GM12891 (cell line): ENCODE data around the gene AQP2.

Experiments used
- DNase-seq: peaks from one replicate; pipeline ENCODE4 v3.0.0; 2011; ENCODE audit warnings: low spot score; ENCODE audit not compliant: insufficient read length
- FAIRE-seq: peaks from 2 replicates; lab custom pipeline; 2011; peaks lifted over from hg19 to GRCh38; lab: Jason Lieb, UNC
- PAX5 ChIP-seq: IDR thresholded peaks from 2 replicates; pipeline ENCODE4 v1.6.1; 2011; ENCODE audit warnings: low read length, moderate library complexity, mild to moderate bottlenecking; ENCODE audit not compliant: insufficient read depth, severe bottlenecking
- POLR2A ChIP-seq: IDR thresholded peaks from 2 replicates; pipeline ENCODE4 v1.6.1; 2011; ENCODE audit warnings: low read depth, low read length, control low read depth
- POLR2AphosphoS5 ChIP-seq: IDR thresholded peaks from 2 replicates; pipeline ENCODE4 v1.6.1; 2011; ENCODE audit warnings: low read depth, low read length, control low read depth
- POU2F2 ChIP-seq: IDR thresholded peaks from 2 replicates; pipeline ENCODE4 v1.6.1; 2011; ENCODE audit warnings: low read depth, mild to moderate bottlenecking, control low read depth, low read length, moderate library complexity
- SPI1 ChIP-seq: IDR thresholded peaks from 2 replicates; pipeline ENCODE4 v1.6.1; 2011; ENCODE audit warnings: low read depth, low read length, control low read depth
- TAF1 ChIP-seq: IDR thresholded peaks from 2 replicates; pipeline ENCODE4 v1.6.1; 2011; ENCODE audit warnings: low read depth, low read length, control low read depth

The AQP2 gene

DNA sequence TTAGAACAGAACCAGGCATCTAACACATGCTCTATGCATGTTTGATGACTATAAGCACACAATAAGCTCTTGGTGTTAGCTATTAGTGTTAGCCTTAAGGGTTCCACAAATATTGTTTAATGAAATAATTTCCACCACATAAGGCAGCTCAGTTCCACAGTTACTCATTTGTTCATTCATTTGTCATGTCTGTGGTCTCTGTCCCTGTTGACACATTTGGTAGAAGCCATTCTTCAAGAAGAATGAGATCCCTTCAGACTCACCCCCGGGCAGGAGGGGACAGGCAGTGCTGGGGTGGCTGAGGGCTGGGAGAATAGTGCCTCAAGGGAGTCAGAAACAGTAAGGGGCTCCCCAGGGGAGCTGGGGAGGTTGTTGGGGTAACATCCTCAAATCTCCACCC, 43.2 kb upstream of the AQP2 start:
- no peak for FAIRE-seq
- DNase-seq = no peak

DNA sequence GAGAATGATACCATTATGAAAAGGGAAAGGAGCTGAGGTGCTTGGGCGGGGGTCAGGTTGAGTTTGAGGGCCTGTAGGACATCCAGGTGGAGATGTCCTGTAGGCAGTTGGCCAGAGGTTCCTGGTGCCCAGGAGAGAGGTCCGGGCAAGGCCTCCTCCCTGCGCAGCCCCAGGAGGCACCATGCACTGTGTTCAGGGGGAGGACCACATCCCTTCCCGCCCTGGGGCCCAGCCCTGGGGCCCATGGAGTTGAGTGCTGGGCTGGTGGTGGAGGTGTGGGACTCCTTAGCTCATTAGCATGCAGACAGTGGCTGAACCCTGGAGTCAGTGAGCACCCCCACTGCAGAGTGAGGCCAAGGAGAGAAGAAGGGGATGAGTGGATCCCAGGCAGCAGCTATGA, 41.2 kb upstream of the AQP2 start:
- no peak for DNase-seq
- FAIRE-seq = no peak
- no peak for TF ChIP-seq POLR2AphosphoS5
- no peak for TF ChIP-seq SPI1
- TF ChIP-seq PAX5 = no peak
- TF ChIP-seq POU2F2 = no peak
- TF ChIP-seq TAF1 = no peak
- TF ChIP-seq POLR2A = no peak

More for the DNA sequence above, 43.2 kb upstream of the AQP2 start:
- no peak for TF ChIP-seq POLR2A
- no peak for TF ChIP-seq POLR2AphosphoS5
- TF ChIP-seq POU2F2 = no peak
- no peak for TF ChIP-seq SPI1

DNA sequence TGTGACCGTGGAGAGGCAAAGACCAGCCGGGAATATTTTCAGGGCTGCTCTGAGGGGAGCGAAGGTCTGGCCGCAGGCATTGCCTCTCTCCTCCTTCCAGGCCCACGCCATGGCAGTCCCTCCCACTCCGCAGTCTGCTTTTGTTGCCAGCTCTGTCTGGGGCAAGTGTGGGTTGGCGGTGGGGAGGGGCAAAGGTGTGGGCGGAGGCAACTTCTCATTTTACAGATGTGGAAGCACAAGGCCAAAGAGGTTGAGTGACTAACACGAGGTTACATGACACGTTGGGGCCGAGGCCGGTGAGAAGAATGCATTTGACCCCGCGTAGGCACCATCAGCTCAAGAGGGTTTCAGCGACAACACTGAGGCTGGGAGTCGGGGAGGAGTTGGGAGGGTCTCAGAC, 40.7 kb upstream of the AQP2 start:
- TF ChIP-seq PAX5 (no peak), SPI1 (no peak)
- DNase-seq (no peak), FAIRE-seq (no peak)

DNA sequence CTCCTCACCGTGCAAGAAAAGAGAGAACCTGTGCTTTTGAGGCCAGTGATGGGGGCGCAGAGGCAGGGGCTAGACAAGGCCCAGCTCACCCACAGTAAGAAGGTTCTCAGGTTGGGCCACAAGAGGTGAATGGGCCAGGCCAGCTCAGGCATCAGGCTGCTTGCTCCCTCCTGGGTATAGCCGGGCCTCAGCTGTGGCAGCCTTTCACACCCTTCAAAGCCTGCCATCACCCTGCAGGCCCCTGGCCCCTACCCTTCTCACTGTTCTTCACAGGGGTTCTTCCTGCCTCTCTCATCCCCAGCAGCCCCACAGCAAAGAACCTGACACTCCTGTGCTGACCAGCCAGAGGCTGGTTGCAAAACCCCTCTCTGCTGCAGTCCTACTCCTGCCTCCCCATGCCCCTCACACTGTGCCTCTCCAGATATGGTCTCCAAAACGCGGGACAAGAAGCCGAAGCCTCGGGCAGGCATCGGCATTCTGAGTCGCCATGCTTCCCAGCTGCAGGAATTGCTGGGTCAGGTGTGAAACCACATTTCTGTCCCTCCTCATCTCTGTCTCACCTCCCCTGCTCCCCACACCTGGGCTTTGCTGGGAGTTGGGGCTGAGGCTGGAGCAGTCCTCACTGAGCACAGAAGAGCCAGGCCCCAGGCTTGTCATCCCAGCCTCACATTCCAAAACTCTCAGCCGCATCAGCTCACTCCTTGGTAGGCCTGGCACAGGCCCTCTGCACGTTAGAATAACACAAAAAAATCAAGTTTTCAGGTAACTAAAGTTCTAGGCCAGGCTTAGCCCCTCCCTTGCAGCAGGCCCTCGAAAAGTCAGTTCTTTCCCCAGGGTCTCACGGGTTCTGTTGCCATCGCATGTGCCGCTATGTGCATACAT, 40.0 kb upstream of the AQP2 start:
- TF ChIP-seq POLR2AphosphoS5 = no peak
- TF ChIP-seq SPI1 = no peak
- TF ChIP-seq POLR2A = no peak
- TF ChIP-seq TAF1 = no peak
- no peak for TF ChIP-seq POU2F2
- no peak for TF ChIP-seq PAX5
- FAIRE-seq = no peak
- DNase-seq = no peak

DNA sequence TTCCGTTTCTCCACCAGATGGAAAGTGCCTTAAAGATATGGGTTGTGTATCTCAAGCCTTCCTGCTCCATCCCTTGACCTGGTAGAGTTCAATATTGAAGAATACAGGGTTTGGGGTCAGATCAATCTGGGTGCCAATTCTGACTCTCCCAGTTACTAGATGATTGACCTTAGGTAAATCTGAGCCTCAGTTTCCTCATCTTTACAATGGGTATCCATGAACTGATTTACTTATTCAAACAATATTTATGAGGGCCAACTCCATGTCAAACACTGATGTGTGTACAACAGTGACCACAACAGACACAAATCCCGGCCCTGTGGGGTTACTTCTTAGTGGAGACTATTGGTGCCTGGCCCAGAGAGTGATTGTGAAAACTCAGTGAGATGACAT, 39.3 kb upstream of the AQP2 start:
- FAIRE-seq (no peak), DNase-seq (no peak)
- TF ChIP-seq PAX5 (no peak), TAF1 (no peak), POU2F2 (no peak), POLR2A (no peak), SPI1 (no peak), POLR2AphosphoS5 (no peak)

DNA sequence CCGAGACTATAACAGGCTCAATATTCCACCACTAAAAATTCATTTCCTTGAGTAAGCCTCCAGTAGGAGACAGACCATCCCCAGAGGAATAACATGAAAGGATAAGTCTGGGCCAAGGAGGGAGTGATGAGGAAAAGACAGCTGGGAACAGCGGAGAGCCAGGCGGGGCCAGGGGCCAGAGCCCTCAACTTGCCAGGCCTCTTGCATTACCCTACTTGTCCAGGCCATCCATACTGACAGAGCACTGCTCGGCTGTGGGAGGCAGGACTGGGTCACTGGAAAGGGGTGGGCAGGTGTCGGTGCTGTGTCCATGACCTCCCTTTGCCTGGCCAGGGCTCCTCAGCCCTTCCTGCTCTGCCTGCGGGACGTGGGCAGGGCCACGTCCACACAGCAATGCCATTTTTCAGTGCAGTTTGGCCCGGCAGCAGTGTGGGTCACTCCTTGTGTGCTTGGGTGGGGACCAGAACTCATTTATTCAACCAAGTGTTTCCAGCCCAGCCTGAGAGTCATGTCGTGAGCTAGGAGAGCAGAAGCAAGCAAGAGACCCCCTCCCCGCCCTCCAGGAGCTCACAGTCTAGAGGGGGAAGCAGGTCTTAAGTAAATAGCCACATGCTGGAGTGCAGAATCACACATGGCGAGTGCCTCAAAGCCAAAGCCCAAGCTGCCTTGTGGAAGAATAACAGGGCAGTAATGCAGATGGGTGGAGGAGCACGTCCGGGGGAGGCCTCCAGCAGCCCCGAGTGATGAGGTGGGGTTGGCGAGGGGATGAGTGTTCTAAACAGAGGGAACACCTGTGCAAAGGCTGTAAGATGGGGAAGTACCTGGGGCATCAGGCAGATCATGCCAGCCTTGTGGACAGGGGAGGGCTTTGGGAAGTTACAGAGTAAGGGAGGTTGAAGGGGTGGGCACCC, 37.9 kb upstream of the AQP2 start:
- no peak for TF ChIP-seq POLR2A
- TF ChIP-seq TAF1 = no peak
- no peak for TF ChIP-seq POU2F2
- TF ChIP-seq SPI1 = no peak
- no peak for FAIRE-seq
- no peak for DNase-seq

DNA sequence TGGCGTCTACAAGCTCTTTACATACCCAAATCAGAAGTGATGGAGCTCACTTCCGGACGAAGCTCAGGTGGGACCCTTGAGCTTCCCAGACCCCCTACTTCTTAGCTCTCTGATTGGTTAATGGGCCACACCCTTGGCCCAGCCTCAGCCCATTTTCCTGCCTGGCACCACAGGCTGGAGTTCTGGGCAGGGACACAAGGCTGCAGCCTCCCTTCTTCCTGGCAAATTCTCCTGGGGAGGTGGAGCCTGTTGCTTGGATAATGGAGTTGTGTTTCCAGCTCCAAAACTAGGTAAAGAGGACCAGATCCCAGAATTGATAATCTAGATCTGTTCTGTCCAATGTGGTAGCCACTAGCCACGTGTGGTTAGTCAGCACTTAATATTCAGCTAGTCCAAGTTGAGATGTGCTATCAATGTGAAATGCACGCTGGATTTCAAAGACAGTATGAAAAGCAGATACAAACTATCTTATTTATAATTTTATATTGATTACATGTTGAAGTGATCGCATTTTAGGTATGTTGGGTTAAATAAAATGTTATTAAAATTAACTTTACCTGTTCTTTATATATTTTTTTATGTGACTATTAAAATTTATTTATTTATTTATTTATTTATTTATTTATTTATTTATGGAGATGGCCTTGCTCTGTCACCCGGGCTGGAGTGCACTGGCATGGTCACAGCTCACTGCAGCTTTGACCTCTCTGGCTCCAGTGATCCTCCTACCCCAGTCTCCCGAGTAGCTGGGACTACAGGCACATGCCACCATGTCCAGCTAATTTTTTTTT, 34.2 kb upstream of the AQP2 start:
- TF ChIP-seq POU2F2 (no peak), TAF1 (no peak), POLR2A (no peak), POLR2AphosphoS5 (no peak), PAX5 (no peak), SPI1 (no peak)
- no peak for FAIRE-seq
- DNase-seq = no peak

DNA sequence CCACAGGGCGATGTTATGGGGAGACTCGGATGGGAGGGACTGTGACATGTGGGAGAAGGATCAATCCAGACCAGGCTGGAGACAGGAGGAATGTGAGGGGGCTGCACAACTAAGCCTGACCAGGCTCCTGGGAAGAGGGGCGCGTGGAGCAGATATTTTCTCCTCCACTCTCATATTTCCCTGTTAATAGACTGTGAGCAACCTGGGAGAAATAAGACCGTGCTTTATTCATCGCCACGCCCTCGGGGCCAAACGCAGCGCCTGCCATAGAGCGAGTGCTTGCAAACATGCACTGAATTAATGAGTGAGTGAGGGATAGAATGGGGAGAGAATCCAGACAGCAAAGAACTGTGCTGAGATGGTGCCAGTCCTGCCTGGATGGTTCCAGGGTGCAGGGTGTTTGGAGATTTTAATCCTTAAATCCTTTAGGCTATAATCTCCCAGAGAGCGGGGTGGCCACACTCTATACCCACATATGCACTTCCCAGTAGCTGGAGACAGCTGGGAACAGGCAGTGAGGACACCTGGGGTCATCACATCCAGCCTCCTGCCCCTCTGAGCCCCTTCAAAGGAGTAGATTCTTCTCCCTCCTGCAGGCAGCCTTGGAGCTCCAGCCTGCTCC, 33.3 kb upstream of the AQP2 start:
- DNase-seq (no peak), FAIRE-seq (no peak)
- TF ChIP-seq POLR2AphosphoS5 = no peak
- TF ChIP-seq SPI1 = no peak
- no peak for TF ChIP-seq PAX5
- TF ChIP-seq POLR2A = no peak
- no peak for TF ChIP-seq POU2F2
- no peak for TF ChIP-seq TAF1
